Measurements from ENCODE around the gene HELZ.
"Not testable (repeated sequence)": the region's sequence is repeated elsewhere in the genome, so short reads cannot be mapped to it uniquely, and the experiment has no call there.

Gene HELZ

GRCh38 chr17:67151717-67152116 is 93.3 kb downstream of the HELZ start:
- H3K4me3 ChIP-seq (replicated peaks; ENCODE audit: low read depth, low read length), result no peak overlapping the region
- no peak for TF ChIP-seq CTCF (IDR thresholded peaks at IDR 0.05; ENCODE audit: low read length, missing control alignments)
- peak; percentile 42 for DNase-seq (ENCODE audit: low read depth)

- no peak for DNase-seq (ENCODE audit: low read depth)
- H3K4me3 ChIP-seq (replicated peaks; ENCODE audit: low read depth, low read length), result no peak overlapping the region
- no peak for TF ChIP-seq CTCF (IDR thresholded peaks at IDR 0.05; ENCODE audit: low read length, missing control alignments)
Observed at GRCh38 chr17:67150826-67151225, 94.2 kb downstream of the HELZ start.

- H3K4me3 ChIP-seq (replicated peaks; ENCODE audit: low read depth, low read length), result no peak overlapping the region
- TF ChIP-seq CTCF (IDR thresholded peaks at IDR 0.05; ENCODE audit: low read length, missing control alignments), result no peak
- no peak for DNase-seq (ENCODE audit: low read depth)
Observed at GRCh38 chr17:67148352-67148751, 96.6 kb downstream of the HELZ start.

- no peak for TF ChIP-seq CTCF (IDR thresholded peaks at IDR 0.05; ENCODE audit: low read length, missing control alignments)
- no peak for DNase-seq (ENCODE audit: low read depth)
- H3K4me3 ChIP-seq (replicated peaks; ENCODE audit: low read depth, low read length), result no peak overlapping the region
Observed at GRCh38 chr17:67145183-67145805, 99.7 kb downstream of the HELZ start.

- no peak for DNase-seq (ENCODE audit: low read depth)
- TF ChIP-seq CTCF (IDR thresholded peaks at IDR 0.05; ENCODE audit: low read length, missing control alignments), result no peak
- H3K4me3 ChIP-seq (replicated peaks; ENCODE audit: low read depth, low read length), result no peak overlapping the region
Observed at GRCh38 chr17:67143318-67143717, 101.7 kb downstream of the HELZ start.

- DNase-seq (ENCODE audit: low read depth); H3K4me3 ChIP-seq (replicated peaks; ENCODE audit: low read depth, low read length): not testable (repeated sequence)
Observed at GRCh38 chr17:67142030-67142429, 103.0 kb downstream of the HELZ start.

GRCh38 chr17:67139784-67140665 is 105.0 kb downstream of the HELZ start:
- peak; percentile 1 for TF ChIP-seq CTCF (IDR thresholded peaks at IDR 0.05; ENCODE audit: low read length, missing control alignments)
- no peak overlapping the region for H3K4me3 ChIP-seq (replicated peaks; ENCODE audit: low read depth, low read length)
- peak; percentile 74 for DNase-seq (ENCODE audit: low read depth)

Measured in fibroblast of pulmonary artery (primary cell).